Common myeloid progenitor, CD34-positive (primary cell): ENCODE data around the gene NVL.

ENCODE experiments used
- CTCF ChIA-PET: fragments of 350-600 bp; sonication (Branson Sonifier 250); formaldehyde crosslinking; loops from one replicate; lab custom pipeline; 2021; ENCODE audit warnings: antibody characterized with exemption; lab: Charles Lee
- POLR2A ChIA-PET: fragments of 350-600 bp; sonication (Branson Sonifier 250); formaldehyde crosslinking; loops from one replicate; lab custom pipeline; 2021; ENCODE audit warnings: antibody characterized with exemption; lab: Charles Lee
- DNase-seq, 3 donors: peaks; one replicate each; pipeline versions ENCODE4 v3.0.0 to v3.0.0-alpha.2; 2013
- H3K27ac ChIP-seq, 2 experiments: 1 replicate in 1 of 2; 2 replicates in 1 of 2; pipeline ENCODE4 v1.7.0; 2013; ENCODE audit warnings: inconsistent platforms in 2 of 2, low read length in 2 of 2, mild to moderate bottlenecking in 2 of 2, low read depth in 1 of 2, moderate library complexity in 1 of 2; ENCODE audit not compliant: severe bottlenecking in 2 of 2, insufficient read depth in 1 of 2, poor library complexity in 1 of 2
- H3K27me3 ChIP-seq, 5 experiments: replicated peaks in 2 of 5; 1 replicate in 3 of 5; 2 replicates in 2 of 5; pipeline versions ENCODE4 v1.6.1 to v1.7.0; 2013; ENCODE audit warnings: low read length in 4 of 5, mild to moderate bottlenecking in 2 of 5, moderate library complexity in 2 of 5, inconsistent platforms in 1 of 5; ENCODE audit not compliant: insufficient read depth in 5 of 5, control insufficient read depth in 4 of 5
- H3K36me3 ChIP-seq, 4 experiments: 1 replicate in 2 of 4; 2 replicates in 2 of 4; pipeline versions ENCODE4 v1.6.1 to v1.7.0; 2013; ENCODE audit warnings: low read length in 3 of 4, control low read depth in 1 of 4, mild to moderate bottlenecking in 1 of 4; ENCODE audit not compliant: control insufficient read depth in 4 of 4, insufficient read depth in 4 of 4
- H3K4me1 ChIP-seq, 4 experiments: 1 replicate in 3 of 4; 2 replicates in 1 of 4; pipeline versions ENCODE4 v1.6.1 to v1.7.1; 2013; ENCODE audit warnings: low read length in 3 of 4, mild to moderate bottlenecking in 3 of 4, control low read depth in 1 of 4, inconsistent platforms in 1 of 4, moderate library complexity in 1 of 4; ENCODE audit not compliant: control insufficient read depth in 4 of 4, insufficient read depth in 4 of 4; ENCODE audit errors: control extremely low read depth in 1 of 4
- H3K4me3 ChIP-seq, 7 experiments: 1 replicate in 4 of 7; 2 replicates in 3 of 7; pipeline versions ENCODE4 v1.5.1 to v1.7.0; 2013; ENCODE audit warnings: mild to moderate bottlenecking in 7 of 7, low read length in 6 of 7, moderate library complexity in 6 of 7, inconsistent platforms in 2 of 7, low read depth in 2 of 7, control low read depth in 1 of 7; ENCODE audit not compliant: insufficient read depth in 4 of 7, control insufficient read depth in 1 of 7; ENCODE audit errors: extremely low read depth in 1 of 7
- H3K9me3 ChIP-seq, 5 experiments: 1 replicate in 4 of 5; 2 replicates in 1 of 5; pipeline versions ENCODE4 v1.6.1 to v1.7.1; 2013; ENCODE audit warnings: low read length in 4 of 5, mild to moderate bottlenecking in 2 of 5, inconsistent platforms in 1 of 5, low read depth in 1 of 5, moderate library complexity in 1 of 5; ENCODE audit not compliant: control insufficient read depth in 4 of 5, insufficient read depth in 2 of 5; ENCODE audit errors: control extremely low read depth in 1 of 5
- WGBS: methylation state at CpG from one replicate; pipeline ENCODE4 v1.1.5; 2013; ENCODE audit not compliant: insufficient coverage; 5-methylcytosine and 5-hydroxymethylcytosine counted together

Gene NVL

DNA sequence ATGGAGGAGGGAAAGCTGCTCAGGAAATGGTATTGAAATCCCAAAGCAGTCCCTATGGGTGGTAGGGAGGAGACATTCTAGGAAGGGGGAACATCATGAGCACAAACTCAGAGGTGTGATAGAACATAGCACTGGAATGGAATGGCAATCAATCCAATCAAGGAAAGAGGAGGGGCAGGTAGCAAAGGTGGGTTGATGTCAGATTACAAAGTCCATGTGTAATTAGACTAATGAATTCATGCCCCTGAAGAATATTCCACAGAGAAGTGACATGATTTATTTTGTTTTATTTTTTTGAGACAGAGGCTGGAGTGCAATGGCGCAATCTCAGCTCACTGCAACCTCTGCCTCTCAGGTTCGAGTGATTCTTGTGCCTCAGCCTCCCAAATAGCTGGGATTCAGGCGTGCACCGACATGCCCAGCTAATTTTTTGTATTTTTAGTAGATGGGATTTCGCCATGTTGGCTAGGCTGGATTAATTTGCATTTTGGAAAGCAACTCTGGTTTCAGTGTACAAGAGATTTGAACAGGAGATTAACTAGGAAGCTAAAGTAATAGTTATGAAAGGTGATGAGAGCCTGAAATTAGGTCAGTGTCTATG is 110.9 kb downstream of the NVL start:
- POLR2A ChIA-PET, result no interaction called here
- DNase-seq, result no peak
- H3K4me3 ChIP-seq, result no peak overlapping the region
- no peaks in the 10 kb centered on the region for H3K27me3 ChIP-seq
- WGBS, result 98% methylated on average over 5 of the region's 5 CpGs
- no peak overlapping the region for H3K27ac ChIP-seq
- CTCF ChIA-PET, result interaction anchor here (1.6 kb wide), 1 partner anchor 56 kb away, joined by 3 read pairs; no protein-coding TSS in a partner anchor
- no peaks in the 10 kb centered on the region for H3K9me3 ChIP-seq
- peaks cover 0 to 8% (median 5%) of the 10 kb centered on the region in 4 experiments for H3K4me1 ChIP-seq
- no peaks in the 10 kb centered on the region for H3K36me3 ChIP-seq

DNA sequence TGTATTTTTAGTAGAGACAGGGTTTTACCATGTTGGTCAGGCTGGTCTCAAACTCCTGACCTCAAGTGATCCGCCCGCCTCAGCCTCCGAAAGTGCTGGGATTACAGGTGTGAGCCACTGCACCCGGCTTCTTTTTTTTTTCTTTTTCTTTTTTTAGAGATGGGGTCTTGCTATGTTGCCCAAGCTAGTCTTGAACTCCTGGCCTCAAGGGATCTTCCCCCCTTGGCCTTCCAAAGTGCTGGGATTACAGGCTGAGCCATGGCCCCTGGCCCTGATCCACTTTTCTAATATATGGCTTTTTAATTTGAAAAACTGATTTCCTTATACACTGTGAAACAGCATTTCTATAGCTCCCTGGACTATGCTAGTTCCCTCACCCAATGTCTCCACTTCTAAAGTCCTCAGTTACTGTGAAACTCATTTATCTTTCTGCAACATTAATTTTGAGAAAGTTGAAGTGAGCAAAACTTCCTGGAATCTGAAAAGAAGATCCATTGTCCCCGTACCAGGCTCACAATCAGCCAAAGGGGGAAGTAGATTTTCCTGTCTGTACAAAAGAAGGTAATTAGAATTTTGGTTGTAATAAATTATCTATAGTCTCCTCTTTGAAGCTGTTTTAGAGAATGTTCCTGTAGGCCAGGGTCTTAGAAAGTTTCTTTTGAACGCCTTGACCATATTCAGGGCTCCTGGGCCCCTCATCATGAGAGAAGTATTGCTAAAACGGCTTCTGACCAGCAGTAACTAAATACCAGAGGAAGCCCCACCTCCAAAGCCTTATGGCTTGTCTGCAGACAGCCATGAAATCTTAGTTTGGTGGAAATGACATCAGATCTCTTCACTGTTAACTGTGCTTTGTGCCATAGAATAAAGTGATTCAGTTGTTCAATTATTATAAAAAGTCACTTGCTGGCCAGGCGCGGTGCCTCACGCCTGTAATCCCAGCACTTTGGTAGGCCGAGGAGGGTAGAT is 112.0 kb downstream of the NVL start:
- H3K4me3 ChIP-seq, result no peak overlapping the region
- peak overlapping the region in 1 of 2 experiments; percentile 53 for H3K27ac ChIP-seq
- no peaks in the 10 kb centered on the region for H3K36me3 ChIP-seq
- peak in 1 of 3 donors; percentile 12 for DNase-seq
- peaks cover 0 to 14% (median 5%) of the 10 kb centered on the region in 4 experiments for H3K4me1 ChIP-seq
- ChIA-PET CTCF (interaction anchor here (1.6 kb wide), 2 partner anchors 12 to 57 kb away, joined by 3 to 4 read pairs; no protein-coding TSS in a partner anchor), POLR2A (no interaction called here)
- no peaks in the 10 kb centered on the region for H3K9me3 ChIP-seq
- no peaks in the 10 kb centered on the region for H3K27me3 ChIP-seq
- 57% methylated on average over 6 of the region's 11 CpGs for WGBS

DNA sequence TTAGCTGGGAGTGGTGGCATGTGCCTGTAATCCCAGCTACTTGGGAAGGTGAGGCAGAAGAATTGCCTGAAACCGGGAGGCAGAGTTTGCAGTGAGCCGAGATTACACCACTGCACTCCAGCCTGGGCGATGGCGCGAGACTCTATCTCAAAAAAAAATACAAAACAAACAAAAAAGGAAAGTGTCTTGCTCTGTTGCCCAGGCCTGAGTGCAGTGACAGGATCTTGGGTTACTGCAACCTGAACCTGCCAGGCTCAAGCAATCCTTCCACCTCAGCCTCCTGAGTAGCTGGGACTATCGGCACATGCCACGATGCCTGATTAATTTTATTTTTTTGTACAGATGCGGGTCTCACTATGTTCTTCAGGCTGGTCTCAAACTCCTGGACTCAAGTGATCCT is 113.6 kb downstream of the NVL start:
- Histone ChIP-seq H3K36me3 (no peaks in the 10 kb centered on the region), H3K27ac (no peak overlapping the region), H3K9me3 (no peaks in the 10 kb centered on the region), H3K4me3 (no peak overlapping the region), H3K27me3 (no peaks in the 10 kb centered on the region), H3K4me1 (peaks cover 0 to 14% (median 5%) of the 10 kb centered on the region in 4 experiments)
- 100% methylated on average over 3 of the region's 8 CpGs for WGBS
- no peak for DNase-seq
- ChIA-PET CTCF (interaction anchor here (0.7 to 1.6 kb wide), 2 partner anchors 11 to 23 kb away, joined by 4 read pairs; no protein-coding TSS in a partner anchor), POLR2A (no interaction called here)

DNA sequence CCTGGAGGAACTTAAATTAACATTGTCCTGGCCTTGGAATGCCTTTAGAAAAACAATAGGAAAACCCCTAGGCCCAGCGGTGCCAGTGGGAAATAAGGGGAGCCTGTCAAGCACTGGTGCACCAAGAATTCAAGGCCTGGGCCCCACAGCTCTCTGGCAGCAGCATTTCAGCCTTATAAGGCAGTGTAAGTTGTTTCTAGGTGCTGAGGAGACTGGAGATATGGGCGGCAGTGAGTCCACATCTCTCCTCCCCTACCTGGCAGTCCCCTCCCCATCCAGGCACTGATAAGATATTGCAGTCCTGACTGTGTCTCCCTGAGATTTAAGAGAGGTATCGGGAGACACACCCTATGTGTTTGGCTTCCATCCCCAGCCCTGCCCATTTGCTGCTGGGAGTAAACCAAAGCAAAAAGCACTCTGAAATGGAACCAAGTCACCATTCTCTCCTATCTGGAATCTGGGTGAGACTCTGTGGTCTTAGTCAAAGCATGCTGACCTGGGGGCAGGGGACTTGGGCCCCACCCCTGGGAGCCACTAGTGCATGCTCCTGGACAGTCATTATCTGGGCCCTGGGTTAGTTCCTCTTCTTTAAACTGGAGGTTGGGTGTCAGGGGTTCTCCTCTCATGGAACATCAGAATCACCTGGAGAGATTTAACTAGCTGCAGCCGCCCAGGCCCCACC is 116.4 kb downstream of the NVL start:
- ChIA-PET POLR2A (interaction anchor here (0.7 kb wide), 1 partner anchor 90 kb away, joined by 5 read pairs; no protein-coding TSS in a partner anchor), CTCF (no interaction called here)
- Histone ChIP-seq H3K27me3 (no peaks in the 10 kb centered on the region), H3K4me1 (peaks cover 0 to 14% (median 5%) of the 10 kb centered on the region in 4 experiments), H3K27ac (no peak overlapping the region), H3K9me3 (no peaks in the 10 kb centered on the region), H3K36me3 (no peaks in the 10 kb centered on the region), H3K4me3 (no peak overlapping the region)
- WGBS, result 91% methylated on average over 4 of the region's 4 CpGs
- DNase-seq, result no peak

- DNase-seq, result no peak
- ChIA-PET POLR2A (interaction anchor here (0.7 kb wide), 1 partner anchor 90 kb away, joined by 5 read pairs; no protein-coding TSS in a partner anchor), CTCF (interaction anchor here (2.4 kb wide), 1 partner anchor 44 kb away, joined by 5 read pairs; no protein-coding TSS in a partner anchor)
- 99% methylated on average over 13 of the region's 13 CpGs for WGBS
- Histone ChIP-seq H3K27me3 (no peaks in the 10 kb centered on the region), H3K4me3 (no peak overlapping the region), H3K4me1 (peaks cover 0 to 6% (median under 1%) of the 10 kb centered on the region in 4 experiments), H3K27ac (no peak overlapping the region), H3K36me3 (no peaks in the 10 kb centered on the region), H3K9me3 (no peaks in the 10 kb centered on the region)
Observed at GRCh38 chr1:224212618-224213061, 117.3 kb downstream of the NVL start.

DNA sequence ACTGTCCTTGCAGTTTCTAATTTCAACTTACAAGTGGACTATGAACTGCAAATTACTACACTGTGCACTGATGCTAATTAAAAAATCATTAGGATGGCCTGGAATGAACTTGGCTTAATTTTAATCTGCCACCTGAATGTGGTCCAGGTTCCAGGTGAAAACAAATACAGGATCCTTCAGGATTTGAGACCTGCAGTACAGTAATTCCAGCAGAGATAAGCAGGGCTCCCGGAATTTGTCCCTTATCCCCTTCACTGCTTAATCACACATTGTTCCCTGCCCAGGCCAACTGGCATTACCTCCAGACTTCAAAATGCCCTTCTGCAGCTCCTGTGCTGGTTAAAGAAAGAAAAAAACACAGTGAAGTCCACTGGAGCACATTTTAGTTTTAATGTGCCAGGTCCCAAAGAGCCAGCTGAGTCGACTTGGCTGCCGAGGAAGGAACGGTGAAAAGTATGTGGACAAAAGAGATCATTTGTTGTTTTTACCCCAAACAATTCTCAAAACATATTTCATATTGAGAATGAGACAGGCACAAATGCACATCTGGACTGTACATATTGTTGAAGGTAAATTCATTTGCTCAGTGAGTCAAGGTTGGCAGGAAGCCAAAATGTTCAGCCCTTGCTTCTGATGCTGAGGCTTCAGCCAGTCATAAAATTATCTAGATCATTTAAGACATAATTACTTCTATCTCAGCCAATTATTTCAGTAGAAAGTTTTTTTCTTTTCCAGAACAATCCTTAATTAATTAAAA is 118.6 kb downstream of the NVL start:
- CTCF ChIA-PET, result interaction anchor here (2.4 kb wide), 1 partner anchor 42 kb away, joined by 5 read pairs; no protein-coding TSS in a partner anchor
- POLR2A ChIA-PET, result interaction anchor here (0.6 kb wide), 1 partner anchor 42 kb away, joined by 3 read pairs; no protein-coding TSS in a partner anchor
- peak in 2 of 3 donors; percentile 26 to 33 for DNase-seq
- no CpG with 5 or more reads among the region's 4 CpGs for WGBS
- Histone ChIP-seq H3K27ac (no peak overlapping the region), H3K4me1 (peaks cover 0 to 6% (median 0%) of the 10 kb centered on the region in 4 experiments), H3K27me3 (no peaks in the 10 kb centered on the region), H3K36me3 (no peaks in the 10 kb centered on the region), H3K4me3 (no peak overlapping the region), H3K9me3 (no peaks in the 10 kb centered on the region)
